CD14-positive monocyte (primary cell): ENCODE measurements around the gene C20orf204. TPM values are rescaled to one million over a fixed set of nuclear protein-coding genes. Genes with fewer than 3 reads are reported as not detected.

Experiments used
- DNase-seq, 3 donors: peaks; one replicate each; pipeline ENCODE4 v3.0.0-alpha.2; 2011 to 2022
- H2AFZ ChIP-seq: 2 replicates; pipeline ENCODE4 v1.6.0; 2012; ENCODE audit warnings: mild to moderate bottlenecking, low read depth, low read length, inconsistent platforms; ENCODE audit not compliant: insufficient read depth, poor library complexity, severe bottlenecking
- H3K27ac ChIP-seq, 2 donors: 1 replicate in 1 of 2; 2 replicates in 1 of 2; pipeline ENCODE4 v1.5.1; 2012 to 2013; ENCODE audit warnings: low read length in 2 of 2, control low read depth in 1 of 2, inconsistent platforms in 1 of 2, low read depth in 1 of 2, mild to moderate bottlenecking in 1 of 2
- H3K27me3 ChIP-seq, 2 donors: one replicate each; pipeline versions ENCODE4 v1.6.0 to v1.6.1; 2011 to 2013; ENCODE audit warnings: low read length in 2 of 2; ENCODE audit not compliant: control insufficient read depth in 2 of 2, insufficient read depth in 2 of 2
- H3K36me3 ChIP-seq, 2 donors: replicated peaks in 1 of 2; 1 replicate in 1 of 2; 2 replicates in 1 of 2; pipeline versions ENCODE4 v1.5.1 to v1.6.1; 2012 to 2013; ENCODE audit warnings: low read length in 2 of 2, control low read depth in 1 of 2, inconsistent platforms in 1 of 2, mild to moderate bottlenecking in 1 of 2; ENCODE audit not compliant: insufficient read depth in 2 of 2, control insufficient read depth in 1 of 2
- H3K4me1 ChIP-seq, 2 donors: 1 replicate in 1 of 2; 2 replicates in 1 of 2; pipeline versions ENCODE4 v1.5.1 to v1.6.1; 2012 to 2013; ENCODE audit warnings: low read length in 2 of 2, control low read depth in 1 of 2, inconsistent platforms in 1 of 2, mild to moderate bottlenecking in 1 of 2, moderate library complexity in 1 of 2; ENCODE audit not compliant: insufficient read depth in 2 of 2, control insufficient read depth in 1 of 2
- H3K4me2 ChIP-seq: replicated peaks from 2 replicates; pipeline ENCODE3; 2012; ENCODE audit warnings: low read length, moderate library complexity, mild to moderate bottlenecking; ENCODE audit not compliant: poor library complexity, severe bottlenecking; ENCODE audit errors: extremely low read depth
- H3K4me3 ChIP-seq, 3 experiments: fragments of 200-600 bp in 1 of 3; sonication (generic) in 1 of 3; replicated peaks in 1 of 3; 1 replicate in 2 of 3; 2 replicates in 1 of 3; pipeline ENCODE4 v1.5.1; 2011 to 2013; ENCODE audit warnings: low read length in 3 of 3, mild to moderate bottlenecking in 3 of 3, control low read depth in 2 of 3, low read depth in 2 of 3, inconsistent platforms in 1 of 3, moderate library complexity in 1 of 3
- H3K79me2 ChIP-seq: 2 replicates; pipeline ENCODE4 v1.6.0; 2012; ENCODE audit warnings: mild to moderate bottlenecking, control low read depth, inconsistent platforms, low read length, moderate library complexity; ENCODE audit not compliant: insufficient read depth
- H3K9ac ChIP-seq: 2 replicates; pipeline ENCODE4 v1.6.0; 2017; ENCODE audit warnings: low read length, mild to moderate bottlenecking; ENCODE audit not compliant: insufficient read depth, poor library complexity, severe bottlenecking
- H3K9me3 ChIP-seq, 2 donors: replicated peaks in 1 of 2; 1 replicate in 1 of 2; 2 replicates in 1 of 2; pipeline versions ENCODE4 v1.5.1 to v1.6.1; 2012 to 2013; ENCODE audit warnings: low read length in 2 of 2, control low read depth in 1 of 2; ENCODE audit not compliant: control insufficient read depth in 1 of 2, insufficient read depth in 1 of 2
- H4K20me1 ChIP-seq: 2 replicates; pipeline ENCODE4 v1.6.0; 2012; ENCODE audit warnings: mild to moderate bottlenecking, low read length, control low read depth, moderate library complexity; ENCODE audit not compliant: insufficient read depth
- H3K27ac Mint-ChIP-seq, 7 donors: one replicate each; pipeline ENCODE4 v1.8.0; 2020; ENCODE audit warnings: mild to moderate bottlenecking in 7 of 7, mixed read lengths in 7 of 7, moderate library complexity in 6 of 7, inconsistent platforms in 2 of 7
- H3K27me3 Mint-ChIP-seq, 3 donors: one replicate each; pipeline ENCODE4 v1.8.0; 2021 to 2022; ENCODE audit warnings: low read depth in 3 of 3, mild to moderate bottlenecking in 3 of 3, mixed read lengths in 3 of 3, moderate library complexity in 3 of 3, inconsistent platforms in 1 of 3
- H3K36me3 Mint-ChIP-seq, 2 donors: one replicate each; pipeline ENCODE4 v1.8.0; 2020; ENCODE audit warnings: mixed read lengths in 2 of 2, inconsistent platforms in 1 of 2, mild to moderate bottlenecking in 1 of 2
- H3K4me1 Mint-ChIP-seq: one replicate; pipeline ENCODE4 v1.8.0; 2020; ENCODE audit warnings: mild to moderate bottlenecking, mixed read lengths
- H3K4me3 Mint-ChIP-seq, 2 donors: one replicate each; pipeline ENCODE4 v1.8.0; 2020; ENCODE audit warnings: mild to moderate bottlenecking in 2 of 2, mixed read lengths in 2 of 2, moderate library complexity in 1 of 2
- H3K9me3 Mint-ChIP-seq, 7 donors: one replicate each; pipeline ENCODE4 v1.8.0; 2020 to 2022; ENCODE audit warnings: mixed read lengths in 7 of 7, mild to moderate bottlenecking in 6 of 7, moderate library complexity in 6 of 7, inconsistent platforms in 2 of 7
- WGBS: methylation state at CpG from one replicate; pipeline ENCODE4 v1.1.5; 2013; ENCODE audit warnings: missing lambda C conversion rate; ENCODE audit not compliant: insufficient coverage; 5-methylcytosine and 5-hydroxymethylcytosine counted together
- intact Hi-C, 2 donors: fragments of 100-400 bp; cut with micrococcal nuclease; formaldehyde crosslinking; loops; one replicate each; pipeline versions ENCODE4 v1.15.0 to v1.15.1; 2023
- polyA plus RNA-seq, 3 donors: library from polyadenylated mRNA; depleted of rRNA in 1 of 3; unstranded in 2 of 3; stranded (reverse) in 1 of 3; fragments of 300-500 nt in 2 of 3; fragments of >200 nt in 1 of 3; fragmentation: Illumina TruSeq in 2 of 3; gene quantifications; 1 replicate in 2 of 3; 2 replicates in 1 of 3; pipeline ENCODE4 v1.2.3, GENCODE V29; 2012 to 2021
- TF ChIP-seq, protein P1 (sequence below): fragments of 200-600 bp; IDR thresholded peaks from one replicate; pipeline ENCODE4 v1.8.0; 2022; ENCODE audit warnings: antibody characterized with exemption, mild to moderate bottlenecking

The C20orf204 gene
- polyA plus RNA-seq, 3 donors = 0.20 TPM; not detected in 2

DNA sequence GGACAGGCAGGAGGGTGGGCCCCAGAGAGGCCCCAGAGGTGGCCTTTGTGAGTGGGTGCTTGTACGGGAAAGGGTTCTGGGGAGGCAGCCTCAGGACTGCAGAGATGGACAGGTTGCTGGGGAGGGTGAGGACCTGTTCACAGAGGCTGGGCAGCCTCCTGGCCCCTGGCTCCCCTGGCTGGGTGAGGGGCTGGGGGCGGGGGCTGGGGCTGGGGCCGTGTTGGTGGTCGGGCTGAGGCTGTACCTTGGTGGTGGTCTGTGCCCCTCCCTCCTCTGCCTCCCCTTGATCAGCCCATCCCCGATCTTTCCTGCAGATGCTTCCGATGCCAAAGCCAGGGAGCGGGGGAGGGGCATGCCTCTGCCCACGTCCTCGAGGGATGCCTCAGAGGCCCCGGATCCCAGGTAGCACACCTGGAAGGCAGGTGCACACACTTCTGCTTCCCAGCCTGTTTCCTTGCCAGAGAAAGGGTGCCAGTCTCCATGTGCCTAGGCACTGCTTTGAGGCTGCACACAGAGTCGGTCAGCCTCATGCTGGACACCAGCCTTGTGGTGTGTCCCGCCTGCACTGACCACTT lies 31.8 kb downstream of the C20orf204 start:
- Histone ChIP-seq H3K9ac (no peak overlapping the region), H3K4me1 (peaks cover 25 to 44% of the 10 kb centered on the region in 2 donors), H2AFZ (no peak overlapping the region), H3K4me2 (no peak overlapping the region), H3K79me2 (peaks cover 4% of the 10 kb centered on the region), H3K9me3 (no peaks in the 10 kb centered on the region), H3K27ac (no peak overlapping the region), H3K36me3 (peaks cover 8 to 11% of the 10 kb centered on the region in 2 donors), H3K4me3 (no peak overlapping the region), H4K20me1 (peaks cover 50% of the 10 kb centered on the region), H3K27me3 (no peaks in the 10 kb centered on the region)
- peaks cover 0 to 2% (median 0%) of the 10 kb centered on the region in 7 donors for H3K9me3 Mint-ChIP-seq
- TF ChIP-seq, protein P1, sequence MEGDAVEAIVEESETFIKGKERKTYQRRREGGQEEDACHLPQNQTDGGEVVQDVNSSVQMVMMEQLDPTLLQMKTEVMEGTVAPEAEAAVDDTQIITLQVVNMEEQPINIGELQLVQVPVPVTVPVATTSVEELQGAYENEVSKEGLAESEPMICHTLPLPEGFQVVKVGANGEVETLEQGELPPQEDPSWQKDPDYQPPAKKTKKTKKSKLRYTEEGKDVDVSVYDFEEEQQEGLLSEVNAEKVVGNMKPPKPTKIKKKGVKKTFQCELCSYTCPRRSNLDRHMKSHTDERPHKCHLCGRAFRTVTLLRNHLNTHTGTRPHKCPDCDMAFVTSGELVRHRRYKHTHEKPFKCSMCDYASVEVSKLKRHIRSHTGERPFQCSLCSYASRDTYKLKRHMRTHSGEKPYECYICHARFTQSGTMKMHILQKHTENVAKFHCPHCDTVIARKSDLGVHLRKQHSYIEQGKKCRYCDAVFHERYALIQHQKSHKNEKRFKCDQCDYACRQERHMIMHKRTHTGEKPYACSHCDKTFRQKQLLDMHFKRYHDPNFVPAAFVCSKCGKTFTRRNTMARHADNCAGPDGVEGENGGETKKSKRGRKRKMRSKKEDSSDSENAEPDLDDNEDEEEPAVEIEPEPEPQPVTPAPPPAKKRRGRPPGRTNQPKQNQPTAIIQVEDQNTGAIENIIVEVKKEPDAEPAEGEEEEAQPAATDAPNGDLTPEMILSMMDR = no peak
- H3K4me3 Mint-ChIP-seq = no peak overlapping the region
- peaks cover 6 to 11% of the 10 kb centered on the region in 2 donors for H3K36me3 Mint-ChIP-seq
- DNase-seq = no peak
- peaks cover 48% of the 10 kb centered on the region for H3K4me1 Mint-ChIP-seq
- WGBS = 76% methylated on average over 8 of the region's 12 CpGs
- intact Hi-C loops = loop anchor here in 1 of 2 donors (10.0 kb wide), 1 partner anchor 543 kb away; the partner anchor contains the start of gene PPDPF
- H3K27ac Mint-ChIP-seq = peak overlapping the region in 1 of 7 donors; percentile 57
- H3K27me3 Mint-ChIP-seq = peaks cover 0 to 27% (median 12%) of the 10 kb centered on the region in 3 donors

DNA sequence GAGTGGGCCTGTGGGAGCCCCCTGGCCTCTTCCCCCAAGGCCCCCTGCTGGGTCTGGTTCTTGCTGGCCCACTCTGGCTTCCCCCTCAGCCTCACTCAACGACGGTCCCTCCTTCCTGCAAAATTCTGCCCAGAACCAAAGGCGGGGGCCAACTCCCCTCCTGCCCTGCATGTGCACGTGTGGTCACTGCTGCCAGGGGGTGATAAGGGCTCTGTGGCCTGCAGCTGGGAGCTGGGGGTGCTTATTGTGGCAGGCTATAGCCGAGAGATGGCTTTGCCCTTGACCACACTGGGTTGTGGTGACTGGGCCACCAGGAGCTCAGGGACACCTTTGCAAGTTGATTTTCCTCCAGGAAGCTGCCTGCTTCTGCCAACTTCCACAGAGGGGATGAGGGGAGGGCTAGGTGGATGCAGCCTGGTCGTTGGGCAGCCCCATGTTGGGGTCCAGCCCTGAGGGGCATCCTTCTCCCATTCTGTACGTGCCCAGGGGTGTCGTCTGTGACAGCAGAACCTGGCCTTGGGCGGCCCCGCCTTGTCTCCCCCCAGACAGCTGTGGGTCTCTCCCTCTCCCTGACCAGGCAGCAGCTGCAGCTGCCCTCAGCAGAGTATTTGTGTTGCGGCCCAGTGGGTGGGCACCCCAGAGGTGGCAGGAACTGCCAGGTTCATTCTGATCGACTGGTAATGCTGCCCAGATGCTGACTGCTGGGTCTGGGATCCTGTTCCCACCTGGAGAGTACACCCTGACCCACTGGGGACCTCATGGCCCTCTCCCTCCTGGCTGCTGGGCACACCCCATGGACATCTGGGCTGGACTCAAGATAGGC lies 32.6 kb downstream of the C20orf204 start:
- TF ChIP-seq, protein P1 = no peak
- peaks cover 58% of the 10 kb centered on the region for H4K20me1 ChIP-seq
- H3K4me3 Mint-ChIP-seq = no peak overlapping the region
- peaks cover 16 to 18% of the 10 kb centered on the region in 2 donors for H3K36me3 ChIP-seq
- WGBS = 65% methylated on average over 7 of the region's 12 CpGs
- intact Hi-C loops = loop anchor here in 1 of 2 donors (10.0 kb wide), 1 partner anchor 544 kb away; the partner anchor contains the start of gene PPDPF
- H3K79me2 ChIP-seq = peaks cover 7% of the 10 kb centered on the region
- H3K4me1 ChIP-seq = peaks cover 22 to 40% of the 10 kb centered on the region in 2 donors
- H3K27me3 ChIP-seq = no peaks in the 10 kb centered on the region
- peaks cover 46% of the 10 kb centered on the region for H3K4me1 Mint-ChIP-seq
- H3K27me3 Mint-ChIP-seq = peaks cover 0 to 26% (median 12%) of the 10 kb centered on the region in 3 donors
- H3K9me3 Mint-ChIP-seq = peaks cover 0 to 2% (median 0%) of the 10 kb centered on the region in 7 donors
- no peak overlapping the region for H3K4me3 ChIP-seq
- H3K4me2 ChIP-seq = no peak overlapping the region
- peaks cover 10 to 18% of the 10 kb centered on the region in 2 donors for H3K36me3 Mint-ChIP-seq
- DNase-seq = no peak
- peak overlapping the region in 1 of 7 donors; percentile 66 for H3K27ac Mint-ChIP-seq
- no peak overlapping the region for H2AFZ ChIP-seq
- no peaks in the 10 kb centered on the region for H3K9me3 ChIP-seq
- H3K9ac ChIP-seq = no peak overlapping the region
- H3K27ac ChIP-seq = no peak overlapping the region
